Measurements from ENCODE around the gene DUSP22. TPM values are rescaled to one million over a fixed set of nuclear protein-coding genes. Genes with fewer than 3 reads are reported as not detected.

The DUSP22 gene
- total and polyA plus RNA-seq, 2 experiments from 2014 or later = 12.8 to 36.8 TPM

DNA sequence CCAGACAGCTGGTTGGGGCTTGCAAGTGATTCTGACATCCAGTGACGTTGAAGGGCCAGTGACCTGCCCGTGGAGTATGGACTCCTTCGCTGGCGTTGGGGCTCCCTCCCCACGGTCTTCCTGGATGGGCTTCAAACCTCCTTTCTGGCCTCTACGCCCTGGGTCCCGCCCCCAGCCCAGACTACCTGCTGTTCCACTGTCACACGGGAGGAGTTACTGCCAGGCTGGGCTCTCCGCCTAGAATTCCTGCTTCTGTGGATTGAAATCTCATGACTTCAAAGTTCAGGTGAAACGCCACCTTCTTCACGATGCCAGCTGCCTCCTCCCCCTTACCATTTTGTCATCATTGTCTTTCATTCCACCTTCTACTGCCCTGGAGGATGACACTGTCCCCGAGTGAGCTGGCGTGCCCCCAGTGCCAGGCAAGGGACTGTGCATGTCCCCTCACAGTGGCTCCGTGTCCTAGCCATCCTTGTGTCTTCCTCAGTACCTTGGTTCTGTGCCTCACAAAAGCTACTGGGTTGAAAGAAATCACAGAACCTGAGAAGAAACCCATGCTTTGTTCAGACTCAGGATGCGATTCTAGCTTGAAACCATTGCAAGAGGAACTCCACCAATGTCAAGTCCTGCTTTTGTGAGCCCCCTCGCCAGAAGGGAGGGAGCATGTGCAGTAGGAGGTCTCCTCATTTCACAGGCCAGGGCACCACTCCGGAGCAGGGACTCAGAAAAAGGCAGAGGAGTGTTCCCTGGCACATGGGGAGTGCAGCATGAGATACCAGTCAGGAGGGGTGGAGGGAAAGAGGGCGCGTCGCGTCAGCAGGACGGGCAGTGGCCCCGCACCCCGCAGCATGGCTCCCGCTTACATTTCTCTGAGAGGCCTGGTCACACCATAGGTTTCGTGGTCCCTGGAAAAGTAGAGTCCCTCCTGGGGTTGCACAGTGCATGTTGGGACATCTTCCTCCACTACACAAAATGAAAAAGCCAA, 88.2 kb downstream of the DUSP22 start:
- ATAC-seq (no peak), DNase-seq (ENCODE audit: low spot score) (no peak)
- Mint-ChIP-seq H3K27me3 (ENCODE audit: insufficient read depth, low read depth, poor library complexity) (peaks cover 24% of the 10 kb centered on the region), H3K4me1 (no peaks in the 10 kb centered on the region), H3K36me3 (ENCODE audit: low read depth) (peaks cover 16% of the 10 kb centered on the region), H3K4me3 (no peak overlapping the region), H3K27ac (no peak overlapping the region), H3K9me3 (peaks cover 66% of the 10 kb centered on the region)
- H3K4me3 ChIP-seq = no peak overlapping the region
- H3K27ac ChIP-seq (ENCODE audit: low read depth) = no peak overlapping the region
- TF ChIP-seq EZH2phosphoT487 (IDR thresholded peaks at IDR 0.05; ENCODE audit: unreplicated experiment) = no peak
- TF ChIP-seq ZNF331 (CRISPR knock-in tag; IDR thresholded peaks at IDR 0.05; ENCODE audit: low read depth) = no peak
- no peak for TF ChIP-seq STAT1 (IDR thresholded peaks at IDR 0.05; ENCODE audit: unreplicated experiment)
- TF ChIP-seq NANOG (IDR thresholded peaks at IDR 0.05; ENCODE audit: borderline replicate concordance) = no peak
- TF ChIP-seq CREB1 (CRISPR knock-in tag; IDR thresholded peaks at IDR 0.05; ENCODE audit: low read depth) = no peak
- TF ChIP-seq, protein P1, sequence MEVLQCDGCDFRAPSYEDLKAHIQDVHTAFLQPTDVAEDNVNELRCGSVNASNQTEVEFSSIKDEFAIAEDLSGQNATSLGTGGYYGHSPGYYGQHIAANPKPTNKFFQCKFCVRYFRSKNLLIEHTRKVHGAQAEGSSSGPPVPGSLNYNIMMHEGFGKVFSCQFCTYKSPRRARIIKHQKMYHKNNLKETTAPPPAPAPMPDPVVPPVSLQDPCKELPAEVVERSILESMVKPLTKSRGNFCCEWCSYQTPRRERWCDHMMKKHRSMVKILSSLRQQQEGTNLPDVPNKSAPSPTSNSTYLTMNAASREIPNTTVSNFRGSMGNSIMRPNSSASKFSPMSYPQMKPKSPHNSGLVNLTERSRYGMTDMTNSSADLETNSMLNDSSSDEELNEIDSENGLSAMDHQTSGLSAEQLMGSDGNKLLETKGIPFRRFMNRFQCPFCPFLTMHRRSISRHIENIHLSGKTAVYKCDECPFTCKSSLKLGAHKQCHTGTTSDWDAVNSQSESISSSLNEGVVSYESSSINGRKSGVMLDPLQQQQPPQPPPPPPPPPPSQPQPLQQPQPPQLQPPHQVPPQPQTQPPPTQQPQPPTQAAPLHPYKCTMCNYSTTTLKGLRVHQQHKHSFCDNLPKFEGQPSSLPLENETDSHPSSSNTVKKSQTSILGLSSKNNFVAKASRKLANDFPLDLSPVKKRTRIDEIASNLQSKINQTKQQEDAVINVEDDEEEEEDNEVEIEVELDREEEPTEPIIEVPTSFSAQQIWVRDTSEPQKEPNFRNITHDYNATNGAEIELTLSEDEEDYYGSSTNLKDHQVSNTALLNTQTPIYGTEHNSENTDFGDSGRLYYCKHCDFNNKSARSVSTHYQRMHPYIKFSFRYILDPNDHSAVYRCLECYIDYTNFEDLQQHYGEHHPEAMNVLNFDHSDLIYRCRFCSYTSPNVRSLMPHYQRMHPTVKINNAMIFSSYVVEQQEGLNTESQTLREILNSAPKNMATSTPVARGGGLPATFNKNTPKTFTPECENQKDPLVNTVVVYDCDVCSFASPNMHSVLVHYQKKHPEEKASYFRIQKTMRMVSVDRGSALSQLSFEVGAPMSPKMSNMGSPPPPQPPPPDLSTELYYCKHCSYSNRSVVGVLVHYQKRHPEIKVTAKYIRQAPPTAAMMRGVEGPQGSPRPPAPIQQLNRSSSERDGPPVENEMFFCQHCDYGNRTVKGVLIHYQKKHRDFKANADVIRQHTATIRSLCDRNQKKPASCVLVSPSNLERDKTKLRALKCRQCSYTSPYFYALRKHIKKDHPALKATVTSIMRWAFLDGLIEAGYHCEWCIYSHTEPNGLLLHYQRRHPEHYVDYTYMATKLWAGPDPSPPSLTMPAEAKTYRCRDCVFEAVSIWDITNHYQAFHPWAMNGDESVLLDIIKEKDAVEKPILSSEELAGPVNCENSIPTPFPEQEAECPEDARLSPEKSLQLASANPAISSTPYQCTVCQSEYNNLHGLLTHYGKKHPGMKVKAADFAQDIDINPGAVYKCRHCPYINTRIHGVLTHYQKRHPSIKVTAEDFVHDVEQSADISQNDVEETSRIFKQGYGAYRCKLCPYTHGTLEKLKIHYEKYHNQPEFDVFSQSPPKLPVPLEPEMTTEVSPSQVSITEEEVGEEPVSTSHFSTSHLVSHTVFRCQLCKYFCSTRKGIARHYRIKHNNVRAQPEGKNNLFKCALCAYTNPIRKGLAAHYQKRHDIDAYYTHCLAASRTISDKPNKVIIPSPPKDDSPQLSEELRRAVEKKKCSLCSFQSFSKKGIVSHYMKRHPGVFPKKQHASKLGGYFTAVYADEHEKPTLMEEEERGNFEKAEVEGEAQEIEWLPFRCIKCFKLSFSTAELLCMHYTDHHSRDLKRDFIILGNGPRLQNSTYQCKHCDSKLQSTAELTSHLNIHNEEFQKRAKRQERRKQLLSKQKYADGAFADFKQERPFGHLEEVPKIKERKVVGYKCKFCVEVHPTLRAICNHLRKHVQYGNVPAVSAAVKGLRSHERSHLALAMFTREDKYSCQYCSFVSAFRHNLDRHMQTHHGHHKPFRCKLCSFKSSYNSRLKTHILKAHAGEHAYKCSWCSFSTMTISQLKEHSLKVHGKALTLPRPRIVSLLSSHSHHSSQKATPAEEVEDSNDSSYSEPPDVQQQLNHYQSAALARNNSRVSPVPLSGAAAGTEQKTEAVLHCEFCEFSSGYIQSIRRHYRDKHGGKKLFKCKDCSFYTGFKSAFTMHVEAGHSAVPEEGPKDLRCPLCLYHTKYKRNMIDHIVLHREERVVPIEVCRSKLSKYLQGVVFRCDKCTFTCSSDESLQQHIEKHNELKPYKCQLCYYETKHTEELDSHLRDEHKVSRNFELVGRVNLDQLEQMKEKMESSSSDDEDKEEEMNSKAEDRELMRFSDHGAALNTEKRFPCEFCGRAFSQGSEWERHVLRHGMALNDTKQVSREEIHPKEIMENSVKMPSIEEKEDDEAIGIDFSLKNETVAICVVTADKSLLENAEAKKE (CRISPR knock-in tag; IDR thresholded peaks at IDR 0.05) = no peak
- TF ChIP-seq POLR2AphosphoS5 (IDR thresholded peaks at IDR 0.05; ENCODE audit: low read depth) = no peak
- no peak for TF ChIP-seq JUNB (IDR thresholded peaks at IDR 0.05; ENCODE audit: unreplicated experiment)
- no peak for TF ChIP-seq ZNF114 (CRISPR knock-in tag; IDR thresholded peaks at IDR 0.05)
- no peak for TF ChIP-seq ETS1 (IDR thresholded peaks at IDR 0.05)
- no peaks in the 10 kb centered on the region for H3F3A ChIP-seq (replicated peaks; ENCODE audit: low read depth)
- peaks cover 7% of the 10 kb centered on the region; the same call in 1 of the 2 replicates for H3K36me3 ChIP-seq (ENCODE audit: insufficient read depth)
- peak overlapping the region; percentile 32; the same call in 1 of the 2 replicates for H2AFZ ChIP-seq
- no peak overlapping the region for H3K4me2 ChIP-seq
- 0 out of 2 replicates have a peak, but pooled peaks cover 7% of the 10 kb centered on the region for H3K9me2 ChIP-seq (ENCODE audit: insufficient read depth)
- H3K27me3 ChIP-seq (ENCODE audit: insufficient read depth) = no peaks in the 10 kb centered on the region
- H4K20me1 ChIP-seq (replicated peaks; ENCODE audit: insufficient read depth) = no peaks in the 10 kb centered on the region
- H3K4me1 ChIP-seq (ENCODE audit: insufficient read depth) = 0 out of 2 replicates have a peak, but pooled peaks cover 4% of the 10 kb centered on the region
- H3K79me2 ChIP-seq (replicated peaks; ENCODE audit: insufficient read depth) = no peaks in the 10 kb centered on the region
